Stimulated activated naive CD8-positive, alpha-beta T cell treated with anti-CD3 and anti-CD28 coated beads, Interleukin-15, Interleukin-2, amounts not matched to agents 100 ng/mL and 50 ng/mL, for 24 hours (primary cell): ENCODE data around the gene ZNF544.
"Not testable (repeated sequence)": the region's sequence is repeated elsewhere in the genome, so short reads cannot be mapped to it uniquely, and the experiment has no call there.

Experiments used
- H3K27ac Mint-ChIP-seq: one replicate; pipeline ENCODE4 v1.8.0; 2021; ENCODE audit warnings: mild to moderate bottlenecking, mixed read lengths
- H3K27me3 Mint-ChIP-seq: one replicate; pipeline ENCODE4 v1.8.0; 2021; ENCODE audit warnings: mixed read lengths
- H3K36me3 Mint-ChIP-seq: one replicate; pipeline ENCODE4 v1.8.0; 2021; ENCODE audit warnings: low read depth, mixed read lengths
- H3K4me1 Mint-ChIP-seq: one replicate; pipeline ENCODE4 v1.8.0; 2021; ENCODE audit warnings: low read depth, mixed read lengths
- H3K4me3 Mint-ChIP-seq: one replicate; pipeline ENCODE4 v1.8.0; 2021; ENCODE audit warnings: mild to moderate bottlenecking, mixed read lengths
- H3K9me3 Mint-ChIP-seq: one replicate; pipeline ENCODE4 v1.8.0; 2021; ENCODE audit warnings: mixed read lengths

ZNF544 gene

DNA sequence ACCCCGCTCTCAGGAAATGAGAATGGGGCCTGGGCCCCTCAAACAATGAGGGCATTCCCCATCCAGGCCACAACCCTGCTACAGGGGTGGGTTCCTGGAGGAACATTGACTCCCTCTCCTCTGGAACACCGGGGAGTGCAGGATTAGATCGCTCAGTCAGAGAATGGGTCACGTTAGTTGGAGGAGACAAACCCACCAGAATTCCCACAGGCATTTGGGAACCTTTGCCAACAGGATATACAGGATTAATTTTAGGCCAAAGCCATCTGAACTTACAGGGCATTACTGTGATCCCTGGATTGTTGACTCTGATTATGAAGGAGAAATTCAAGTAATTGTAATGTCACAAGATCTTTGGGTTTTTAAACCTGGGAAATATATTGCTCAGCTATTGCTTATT lies 79.0 kb downstream of the ZNF544 start:
- Mint-ChIP-seq H3K36me3 (peaks cover 75% of the 10 kb centered on the region), H3K4me1 (peaks cover 50% of the 10 kb centered on the region), H3K4me3 (no peak overlapping the region), H3K9me3 (no peaks in the 10 kb centered on the region), H3K27ac (no peak overlapping the region), H3K27me3 (no peaks in the 10 kb centered on the region)

DNA sequence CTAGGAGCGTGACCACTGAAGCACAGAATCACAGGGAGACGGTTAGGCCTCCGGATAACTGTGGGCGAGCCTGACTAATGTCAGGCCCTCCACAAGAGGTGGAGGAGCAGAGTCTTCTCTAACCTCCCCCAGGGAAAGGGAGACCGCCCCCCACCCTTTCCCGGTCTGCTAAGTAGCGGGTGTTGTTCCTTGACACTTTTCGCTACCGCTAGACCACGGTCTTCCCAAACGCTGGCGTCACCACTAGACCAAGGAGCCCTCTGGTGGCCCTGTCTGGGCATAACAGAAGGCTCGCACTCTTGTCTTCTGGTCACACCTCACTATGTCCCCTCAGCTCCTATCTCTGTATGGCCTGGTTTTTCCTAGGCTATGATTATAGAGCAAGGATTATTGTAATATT lies 82.0 kb downstream of the ZNF544 start:
- H3K9me3 Mint-ChIP-seq, H3K27me3 Mint-ChIP-seq, H3K27ac Mint-ChIP-seq, H3K4me3 Mint-ChIP-seq: not testable (repeated sequence)
- H3K36me3 Mint-ChIP-seq: peaks cover 92% of the 10 kb centered on the region
- H3K4me1 Mint-ChIP-seq: peaks cover 36% of the 10 kb centered on the region

DNA sequence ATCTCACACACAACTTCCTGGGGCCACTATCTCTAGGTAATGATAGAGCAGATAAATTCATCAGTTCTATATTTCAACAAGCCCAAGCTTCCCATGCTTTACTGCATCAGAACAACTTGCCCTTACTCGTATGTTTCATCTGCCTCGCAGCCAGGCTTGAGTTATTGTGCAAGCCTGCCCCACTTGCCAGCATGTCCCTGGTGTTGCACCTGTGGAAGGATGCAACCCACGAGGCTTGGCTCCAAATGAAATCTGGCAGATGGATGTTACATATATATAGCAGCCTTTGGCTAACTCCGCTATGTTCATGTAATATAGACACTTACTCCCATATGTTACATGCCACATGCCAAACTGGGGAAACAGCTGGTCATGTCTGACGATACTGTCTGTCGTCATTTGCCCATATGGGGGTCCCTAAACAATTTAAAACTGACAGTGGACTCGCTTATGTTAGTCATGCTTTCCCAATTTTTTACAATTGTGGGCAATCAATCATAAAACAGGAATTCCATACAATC lies 82.7 kb downstream of the ZNF544 start:
- Mint-ChIP-seq H3K27me3 (no peaks in the 10 kb centered on the region), H3K36me3 (peaks cover 91% of the 10 kb centered on the region), H3K4me3 (no peak overlapping the region), H3K4me1 (peaks cover 30% of the 10 kb centered on the region), H3K27ac (no peak overlapping the region), H3K9me3 (no peaks in the 10 kb centered on the region)
